K562 (cell line): ENCODE measurements around the gene FOXL3. TPM values are rescaled to one million over a fixed set of nuclear protein-coding genes. Genes with fewer than 3 reads are reported as not detected.

Experiments
- ARID1B ChIP-seq: fragments of 450-650 bp; IDR thresholded peaks from 2 replicates; pipeline ENCODE4 v1.6.1; 2016; ENCODE audit warnings: antibody characterized with exemption, mild to moderate bottlenecking, inconsistent platforms
- BCOR ChIP-seq: fragments of 450-650 bp; IDR thresholded peaks from 2 replicates; pipeline ENCODE4 v1.6.1; 2016
- NFIX ChIP-seq: fragments of 250-450 bp; sonication (Bioruptor Pico); IDR thresholded peaks from 2 replicates; pipeline ENCODE4 v1.4.0; 2020; ENCODE audit warnings: low read depth, mild to moderate bottlenecking, moderate library complexity
- SMAD4 ChIP-seq: fragments of 250-450 bp; sonication (Bioruptor Pico); conservative IDR thresholded peaks from 2 replicates; pipeline ENCODE4 v1.8.0; 2021; ENCODE audit warnings: inconsistent platforms, mild to moderate bottlenecking, moderate library complexity
- polyA plus RNA-seq, 8 experiments: library from polyadenylated mRNA; depleted of rRNA in 4 of 8; stranded (reverse) in 5 of 8; unstranded in 3 of 8; fragments of >200 nt; fragmentation: Nextera tagmentation in 2 of 8; fragmentation: Illumina TruSeq in 1 of 8; extraction: Ambion mirVana in 2 of 8; extraction: Trizol in 1 of 8; gene quantifications; 2 replicates each; pipeline versions ENCODE4 v1.2.1 to v1.2.3, GENCODE V29; 2011 to 2014; ENCODE audit warnings: inconsistent platforms in 1 of 8, missing spikeins in 1 of 8
- total RNA-seq, 7 experiments: library from RNA; depleted of rRNA in 6 of 7; stranded (reverse); fragments of >200 nt in 6 of 7; fragmentation: Illumina TruSeq in 2 of 7; extraction: Trizol in 2 of 7; gene quantifications; 2 replicates each; pipeline versions ENCODE4 v1.2.1 to v1.2.3, GENCODE V29; 2011 to 2021; ENCODE audit warnings: low replicate concordance in 1 of 7
- TF ChIP-seq, protein P1 (sequence below): IDR thresholded peaks from 2 replicates; pipeline ENCODE4 v1.6.1; 2011; ENCODE audit warnings: borderline replicate concordance, low read depth, mild to moderate bottlenecking, moderate library complexity, low read length; ENCODE audit not compliant: insufficient read depth, poor library complexity, severe bottlenecking
- TF ChIP-seq, protein P2 (sequence below): fragments of 450-650 bp; IDR thresholded peaks from 2 replicates; pipeline ENCODE4 v1.6.1; 2016; ENCODE audit warnings: mild to moderate bottlenecking, moderate library complexity
- TF ChIP-seq, protein P3 (sequence below): sonication (generic); formaldehyde crosslinking; IDR thresholded peaks from 2 replicates; pipeline ENCODE4 v1.8.1; 2022; ENCODE audit warnings: missing genetic modification reagents

The FOXL3 gene
- total and polyA plus RNA-seq, 9 of the 15 experiments (the other 6 are each of a cell fraction or from before 2014, with no cell fraction given): not detected

DNA sequence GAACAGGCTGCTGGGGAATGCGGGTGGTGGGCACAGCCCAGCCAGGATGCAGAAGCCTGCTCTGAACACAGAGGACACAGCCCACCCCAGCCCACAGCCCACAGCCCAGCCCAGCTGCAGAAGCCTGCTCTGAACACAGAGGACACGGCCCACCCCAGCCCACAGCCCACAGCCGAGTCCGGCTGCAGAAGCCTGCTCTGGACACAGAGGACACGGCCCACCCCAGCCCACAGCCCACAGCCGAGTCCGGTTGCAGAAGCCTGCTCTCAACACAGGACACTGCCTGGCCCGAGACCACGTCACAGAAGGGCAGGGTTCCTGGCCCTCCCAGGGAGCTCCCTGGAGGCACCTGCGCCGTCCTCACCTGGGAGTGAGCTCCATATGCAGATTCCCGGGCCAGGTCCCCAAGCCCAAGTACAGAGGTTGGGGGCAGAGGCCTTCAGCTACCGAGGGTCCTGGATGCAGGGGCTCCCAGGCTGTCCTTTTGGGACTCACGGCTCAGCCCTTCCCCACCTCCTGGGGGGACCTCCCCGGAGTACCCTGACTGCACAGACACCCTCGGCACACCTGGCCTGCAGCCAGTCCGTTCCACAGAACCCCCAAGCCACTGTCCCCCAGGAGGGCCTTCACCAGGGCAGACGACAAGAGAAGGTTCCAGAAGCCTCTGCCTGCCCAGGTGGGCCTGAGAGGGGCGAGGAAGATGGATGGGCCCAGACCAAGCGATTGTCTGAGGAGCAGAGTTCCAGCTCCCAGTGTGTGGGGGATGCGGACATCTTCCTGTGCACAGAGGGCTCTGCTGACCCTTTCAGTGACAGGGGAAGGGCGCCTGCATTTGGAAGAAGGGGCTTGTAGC lies 23.7 kb upstream of the FOXL3 start (continued):
- no peak for TF ChIP-seq NFIX (CRISPR knock-in tag)
- TF ChIP-seq SMAD4 (CRISPR knock-in tag): no peak
- TF ChIP-seq, protein P1, sequence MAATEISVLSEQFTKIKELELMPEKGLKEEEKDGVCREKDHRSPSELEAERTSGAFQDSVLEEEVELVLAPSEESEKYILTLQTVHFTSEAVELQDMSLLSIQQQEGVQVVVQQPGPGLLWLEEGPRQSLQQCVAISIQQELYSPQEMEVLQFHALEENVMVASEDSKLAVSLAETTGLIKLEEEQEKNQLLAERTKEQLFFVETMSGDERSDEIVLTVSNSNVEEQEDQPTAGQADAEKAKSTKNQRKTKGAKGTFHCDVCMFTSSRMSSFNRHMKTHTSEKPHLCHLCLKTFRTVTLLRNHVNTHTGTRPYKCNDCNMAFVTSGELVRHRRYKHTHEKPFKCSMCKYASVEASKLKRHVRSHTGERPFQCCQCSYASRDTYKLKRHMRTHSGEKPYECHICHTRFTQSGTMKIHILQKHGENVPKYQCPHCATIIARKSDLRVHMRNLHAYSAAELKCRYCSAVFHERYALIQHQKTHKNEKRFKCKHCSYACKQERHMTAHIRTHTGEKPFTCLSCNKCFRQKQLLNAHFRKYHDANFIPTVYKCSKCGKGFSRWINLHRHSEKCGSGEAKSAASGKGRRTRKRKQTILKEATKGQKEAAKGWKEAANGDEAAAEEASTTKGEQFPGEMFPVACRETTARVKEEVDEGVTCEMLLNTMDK: no peak
- TF ChIP-seq, protein P2, sequence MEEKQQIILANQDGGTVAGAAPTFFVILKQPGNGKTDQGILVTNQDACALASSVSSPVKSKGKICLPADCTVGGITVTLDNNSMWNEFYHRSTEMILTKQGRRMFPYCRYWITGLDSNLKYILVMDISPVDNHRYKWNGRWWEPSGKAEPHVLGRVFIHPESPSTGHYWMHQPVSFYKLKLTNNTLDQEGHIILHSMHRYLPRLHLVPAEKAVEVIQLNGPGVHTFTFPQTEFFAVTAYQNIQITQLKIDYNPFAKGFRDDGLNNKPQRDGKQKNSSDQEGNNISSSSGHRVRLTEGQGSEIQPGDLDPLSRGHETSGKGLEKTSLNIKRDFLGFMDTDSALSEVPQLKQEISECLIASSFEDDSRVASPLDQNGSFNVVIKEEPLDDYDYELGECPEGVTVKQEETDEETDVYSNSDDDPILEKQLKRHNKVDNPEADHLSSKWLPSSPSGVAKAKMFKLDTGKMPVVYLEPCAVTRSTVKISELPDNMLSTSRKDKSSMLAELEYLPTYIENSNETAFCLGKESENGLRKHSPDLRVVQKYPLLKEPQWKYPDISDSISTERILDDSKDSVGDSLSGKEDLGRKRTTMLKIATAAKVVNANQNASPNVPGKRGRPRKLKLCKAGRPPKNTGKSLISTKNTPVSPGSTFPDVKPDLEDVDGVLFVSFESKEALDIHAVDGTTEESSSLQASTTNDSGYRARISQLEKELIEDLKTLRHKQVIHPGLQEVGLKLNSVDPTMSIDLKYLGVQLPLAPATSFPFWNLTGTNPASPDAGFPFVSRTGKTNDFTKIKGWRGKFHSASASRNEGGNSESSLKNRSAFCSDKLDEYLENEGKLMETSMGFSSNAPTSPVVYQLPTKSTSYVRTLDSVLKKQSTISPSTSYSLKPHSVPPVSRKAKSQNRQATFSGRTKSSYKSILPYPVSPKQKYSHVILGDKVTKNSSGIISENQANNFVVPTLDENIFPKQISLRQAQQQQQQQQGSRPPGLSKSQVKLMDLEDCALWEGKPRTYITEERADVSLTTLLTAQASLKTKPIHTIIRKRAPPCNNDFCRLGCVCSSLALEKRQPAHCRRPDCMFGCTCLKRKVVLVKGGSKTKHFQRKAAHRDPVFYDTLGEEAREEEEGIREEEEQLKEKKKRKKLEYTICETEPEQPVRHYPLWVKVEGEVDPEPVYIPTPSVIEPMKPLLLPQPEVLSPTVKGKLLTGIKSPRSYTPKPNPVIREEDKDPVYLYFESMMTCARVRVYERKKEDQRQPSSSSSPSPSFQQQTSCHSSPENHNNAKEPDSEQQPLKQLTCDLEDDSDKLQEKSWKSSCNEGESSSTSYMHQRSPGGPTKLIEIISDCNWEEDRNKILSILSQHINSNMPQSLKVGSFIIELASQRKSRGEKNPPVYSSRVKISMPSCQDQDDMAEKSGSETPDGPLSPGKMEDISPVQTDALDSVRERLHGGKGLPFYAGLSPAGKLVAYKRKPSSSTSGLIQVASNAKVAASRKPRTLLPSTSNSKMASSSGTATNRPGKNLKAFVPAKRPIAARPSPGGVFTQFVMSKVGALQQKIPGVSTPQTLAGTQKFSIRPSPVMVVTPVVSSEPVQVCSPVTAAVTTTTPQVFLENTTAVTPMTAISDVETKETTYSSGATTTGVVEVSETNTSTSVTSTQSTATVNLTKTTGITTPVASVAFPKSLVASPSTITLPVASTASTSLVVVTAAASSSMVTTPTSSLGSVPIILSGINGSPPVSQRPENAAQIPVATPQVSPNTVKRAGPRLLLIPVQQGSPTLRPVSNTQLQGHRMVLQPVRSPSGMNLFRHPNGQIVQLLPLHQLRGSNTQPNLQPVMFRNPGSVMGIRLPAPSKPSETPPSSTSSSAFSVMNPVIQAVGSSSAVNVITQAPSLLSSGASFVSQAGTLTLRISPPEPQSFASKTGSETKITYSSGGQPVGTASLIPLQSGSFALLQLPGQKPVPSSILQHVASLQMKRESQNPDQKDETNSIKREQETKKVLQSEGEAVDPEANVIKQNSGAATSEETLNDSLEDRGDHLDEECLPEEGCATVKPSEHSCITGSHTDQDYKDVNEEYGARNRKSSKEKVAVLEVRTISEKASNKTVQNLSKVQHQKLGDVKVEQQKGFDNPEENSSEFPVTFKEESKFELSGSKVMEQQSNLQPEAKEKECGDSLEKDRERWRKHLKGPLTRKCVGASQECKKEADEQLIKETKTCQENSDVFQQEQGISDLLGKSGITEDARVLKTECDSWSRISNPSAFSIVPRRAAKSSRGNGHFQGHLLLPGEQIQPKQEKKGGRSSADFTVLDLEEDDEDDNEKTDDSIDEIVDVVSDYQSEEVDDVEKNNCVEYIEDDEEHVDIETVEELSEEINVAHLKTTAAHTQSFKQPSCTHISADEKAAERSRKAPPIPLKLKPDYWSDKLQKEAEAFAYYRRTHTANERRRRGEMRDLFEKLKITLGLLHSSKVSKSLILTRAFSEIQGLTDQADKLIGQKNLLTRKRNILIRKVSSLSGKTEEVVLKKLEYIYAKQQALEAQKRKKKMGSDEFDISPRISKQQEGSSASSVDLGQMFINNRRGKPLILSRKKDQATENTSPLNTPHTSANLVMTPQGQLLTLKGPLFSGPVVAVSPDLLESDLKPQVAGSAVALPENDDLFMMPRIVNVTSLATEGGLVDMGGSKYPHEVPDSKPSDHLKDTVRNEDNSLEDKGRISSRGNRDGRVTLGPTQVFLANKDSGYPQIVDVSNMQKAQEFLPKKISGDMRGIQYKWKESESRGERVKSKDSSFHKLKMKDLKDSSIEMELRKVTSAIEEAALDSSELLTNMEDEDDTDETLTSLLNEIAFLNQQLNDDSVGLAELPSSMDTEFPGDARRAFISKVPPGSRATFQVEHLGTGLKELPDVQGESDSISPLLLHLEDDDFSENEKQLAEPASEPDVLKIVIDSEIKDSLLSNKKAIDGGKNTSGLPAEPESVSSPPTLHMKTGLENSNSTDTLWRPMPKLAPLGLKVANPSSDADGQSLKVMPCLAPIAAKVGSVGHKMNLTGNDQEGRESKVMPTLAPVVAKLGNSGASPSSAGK: no peak
- TF ChIP-seq, protein P3, sequence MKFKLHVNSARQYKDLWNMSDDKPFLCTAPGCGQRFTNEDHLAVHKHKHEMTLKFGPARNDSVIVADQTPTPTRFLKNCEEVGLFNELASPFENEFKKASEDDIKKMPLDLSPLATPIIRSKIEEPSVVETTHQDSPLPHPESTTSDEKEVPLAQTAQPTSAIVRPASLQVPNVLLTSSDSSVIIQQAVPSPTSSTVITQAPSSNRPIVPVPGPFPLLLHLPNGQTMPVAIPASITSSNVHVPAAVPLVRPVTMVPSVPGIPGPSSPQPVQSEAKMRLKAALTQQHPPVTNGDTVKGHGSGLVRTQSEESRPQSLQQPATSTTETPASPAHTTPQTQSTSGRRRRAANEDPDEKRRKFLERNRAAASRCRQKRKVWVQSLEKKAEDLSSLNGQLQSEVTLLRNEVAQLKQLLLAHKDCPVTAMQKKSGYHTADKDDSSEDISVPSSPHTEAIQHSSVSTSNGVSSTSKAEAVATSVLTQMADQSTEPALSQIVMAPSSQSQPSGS: no peak
- no peak for TF ChIP-seq ARID1B
- TF ChIP-seq BCOR: no peak
